AG10803 (cell line): ENCODE data around the gene ALG12.
A peak's percentile ranks its signal among the peaks of the same experiment; 100 is the strongest.

Experiments used
- DNase-seq: peaks from one replicate; pipeline ENCODE4 v3.0.0; 2010; ENCODE audit warnings: low read depth
- H3K4me3 ChIP-seq: 2 replicates; pipeline ENCODE4 v1.5.1; 2011; ENCODE audit warnings: mild to moderate bottlenecking, low read length, control low read depth
- CTCF ChIP-seq: conservative IDR thresholded peaks from 2 replicates; pipeline ENCODE4 v1.5.1; 2011; ENCODE audit warnings: mild to moderate bottlenecking, low read length, control low read depth, inconsistent platforms

Gene ALG12

DNA sequence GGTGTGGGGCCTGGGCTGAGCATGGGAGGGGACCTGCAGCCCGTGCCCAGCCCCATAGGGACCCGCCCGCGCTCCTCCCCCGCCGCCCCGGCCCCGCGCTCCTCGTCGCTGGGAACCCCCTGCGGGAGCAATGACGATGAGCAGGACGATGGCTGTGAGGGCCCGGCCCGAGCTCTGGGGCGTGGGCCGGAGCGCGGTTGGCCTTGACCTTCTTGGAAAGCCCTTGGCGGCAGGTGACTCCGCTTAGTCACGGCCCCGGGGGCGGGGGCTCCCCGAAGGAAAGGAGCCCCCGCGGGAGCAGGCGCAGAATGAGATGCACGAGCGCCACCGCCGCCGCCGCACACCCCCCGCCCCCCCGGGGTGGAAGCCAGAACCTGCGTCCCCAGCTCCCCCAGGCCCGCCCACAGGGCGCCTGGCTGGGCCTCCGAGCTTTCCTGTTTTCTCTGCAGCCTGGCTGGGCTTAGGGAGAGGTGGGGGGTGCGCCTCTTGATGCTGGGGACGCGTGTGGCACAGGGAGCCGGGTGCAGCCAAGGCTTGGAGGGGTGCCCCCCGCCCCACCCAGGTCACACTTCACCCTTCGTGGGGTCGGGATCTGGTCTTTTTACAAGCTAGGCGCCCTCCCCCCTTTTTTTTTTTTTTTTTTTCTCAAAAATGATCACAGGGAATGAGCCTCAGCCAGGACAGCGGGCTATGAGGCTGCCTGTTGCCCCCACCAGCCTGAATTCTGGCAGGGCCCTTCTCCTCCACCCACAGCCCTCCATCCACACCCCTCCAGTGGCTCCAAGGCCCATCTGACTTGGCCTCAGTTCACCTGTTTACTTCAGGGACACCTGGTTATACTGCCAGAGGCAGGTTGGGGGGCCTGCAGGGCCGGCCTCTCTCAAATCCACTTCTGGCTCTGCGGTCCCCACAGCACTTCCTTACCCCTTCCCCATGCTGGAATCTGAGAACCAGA, 18.1 kb upstream of the ALG12 start:
- DNase-seq: peak; percentile 70
- TF ChIP-seq CTCF: no peak
- H3K4me3 ChIP-seq: peak overlapping the region; percentile 34

DNA sequence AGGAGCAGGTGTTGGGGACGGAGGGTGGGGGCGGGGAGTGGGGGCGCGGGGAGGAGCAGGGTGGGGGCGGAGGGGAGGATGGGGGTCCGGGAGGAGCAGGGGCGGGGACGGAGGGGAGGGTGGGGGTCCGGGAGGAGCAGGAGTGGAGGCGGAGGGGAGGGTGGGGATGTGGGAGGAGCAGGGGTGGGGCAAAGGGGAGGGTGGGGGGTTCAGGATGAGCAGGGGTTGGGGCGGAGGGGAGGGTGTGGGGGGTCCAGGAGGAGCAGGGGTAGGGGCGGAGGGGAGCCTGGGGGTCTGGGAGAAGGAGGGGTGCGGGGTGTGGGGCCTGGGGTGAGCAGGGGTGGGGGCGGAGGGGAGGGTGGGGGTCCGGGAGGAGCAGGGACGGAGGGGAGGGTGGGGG, 17.3 kb upstream of the ALG12 start:
- no peak for TF ChIP-seq CTCF
- peak overlapping the region; percentile 43 for H3K4me3 ChIP-seq
- DNase-seq: no peak

GRCh38 chr22:49934891-49935557, 16.8 kb upstream of the ALG12 start:
- peak overlapping the region; percentile 69 for H3K4me3 ChIP-seq
- no peak for TF ChIP-seq CTCF
- DNase-seq: peak; percentile 62

- TF ChIP-seq CTCF: no peak
- peak; percentile 50 for DNase-seq
- H3K4me3 ChIP-seq: peak overlapping the region; percentile 69
Observed at GRCh38 chr22:49934160-49934890, 16.1 kb upstream of the ALG12 start.

DNA sequence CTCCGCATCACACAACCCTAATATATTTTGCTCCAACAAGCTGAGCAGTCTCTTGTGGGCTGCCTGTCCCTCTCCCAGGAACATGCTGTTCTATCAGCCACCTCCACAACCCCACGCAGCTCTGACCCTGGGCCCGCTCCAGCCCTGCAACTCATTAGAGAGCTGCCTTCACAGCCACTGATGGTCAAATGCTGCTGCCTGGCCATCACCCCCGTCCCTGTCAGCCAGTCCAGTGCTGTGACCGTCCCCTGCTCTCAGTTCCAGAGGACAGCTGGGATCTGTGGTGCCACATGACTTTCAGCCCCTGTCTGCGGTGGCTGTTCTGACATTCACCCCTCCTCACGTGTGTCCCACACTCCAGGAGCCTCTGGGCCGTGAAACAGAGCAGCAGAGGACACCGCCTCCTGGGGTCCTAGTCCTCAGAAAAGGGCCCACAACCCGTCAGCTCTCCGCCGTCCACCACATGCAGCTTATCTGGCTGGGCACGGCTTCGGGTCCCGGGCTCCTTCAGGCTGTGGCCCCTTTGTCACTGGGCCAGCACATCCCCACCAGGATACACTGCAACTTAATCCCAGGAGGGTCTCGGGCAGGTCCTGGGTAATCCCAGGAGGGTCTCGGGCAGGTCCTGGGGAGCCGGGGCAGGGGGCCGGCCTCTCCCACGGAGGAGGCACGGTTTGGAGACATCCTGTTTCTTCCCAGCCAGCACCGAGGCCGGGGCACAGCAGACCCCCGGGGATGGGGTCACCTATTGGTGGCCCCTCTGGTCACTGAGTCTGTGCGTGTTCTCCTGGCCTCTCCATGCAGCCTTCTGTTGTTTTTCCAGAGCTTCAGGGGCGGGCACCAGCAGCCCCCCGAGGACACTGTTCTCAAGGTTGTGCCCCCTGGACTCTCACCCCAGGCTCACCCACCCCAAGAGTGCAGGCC, 15.3 kb upstream of the ALG12 start:
- peak overlapping the region; percentile 69 for H3K4me3 ChIP-seq
- TF ChIP-seq CTCF: no peak
- DNase-seq: no peak
